GM21390 (cell line): ENCODE measurements around the gene CARS2.
"Not testable (repeated sequence)": the region's sequence is repeated elsewhere in the genome, so short reads cannot be mapped to it uniquely, and the experiment has no call there.

Experiments
- ATAC-seq: cut with Tn5 transposase; IDR thresholded peaks from one replicate; pipeline ENCODE4 v1.9.1; 2021; ENCODE audit not compliant: unreplicated experiment

The CARS2 gene

DNA sequence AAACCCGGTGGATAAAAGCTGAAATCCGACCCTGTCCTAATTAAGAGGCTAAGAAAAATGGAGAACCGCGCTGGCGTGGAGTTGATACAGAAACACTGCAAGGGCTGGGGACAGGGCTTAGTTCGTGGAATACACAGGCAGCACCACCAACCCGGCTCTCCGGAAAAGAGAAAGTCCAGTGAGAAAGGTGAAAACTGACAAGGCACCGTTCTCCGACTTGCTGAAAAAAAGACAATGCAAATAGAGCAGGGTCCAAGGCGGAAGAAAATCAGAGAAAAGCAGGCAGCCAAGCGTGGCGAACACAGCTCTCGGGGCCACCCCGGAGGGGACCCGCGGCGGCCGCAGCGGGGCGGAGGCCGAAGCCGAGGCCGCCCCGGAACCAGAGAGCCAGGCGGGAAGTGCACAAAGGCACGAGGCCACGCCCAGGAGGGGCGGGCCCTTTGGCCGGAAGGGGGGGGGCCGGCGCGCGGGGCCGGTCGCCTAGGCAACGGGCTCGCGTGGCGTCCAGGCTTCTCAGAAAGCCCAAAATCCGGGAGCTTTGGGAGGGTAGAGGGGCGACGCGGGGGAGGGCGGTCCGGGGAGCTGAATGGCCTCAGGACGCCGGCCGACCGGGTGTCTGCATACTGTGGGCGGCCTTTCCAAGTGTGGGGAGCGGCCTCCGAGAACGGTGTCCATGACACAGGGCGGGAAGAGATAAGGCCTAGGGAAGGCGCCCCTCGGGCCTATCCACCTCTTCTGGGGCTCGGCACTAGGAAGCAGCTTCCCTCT is 6.3 kb upstream of the CARS2 start:
- peak; percentile 30 for ATAC-seq

DNA sequence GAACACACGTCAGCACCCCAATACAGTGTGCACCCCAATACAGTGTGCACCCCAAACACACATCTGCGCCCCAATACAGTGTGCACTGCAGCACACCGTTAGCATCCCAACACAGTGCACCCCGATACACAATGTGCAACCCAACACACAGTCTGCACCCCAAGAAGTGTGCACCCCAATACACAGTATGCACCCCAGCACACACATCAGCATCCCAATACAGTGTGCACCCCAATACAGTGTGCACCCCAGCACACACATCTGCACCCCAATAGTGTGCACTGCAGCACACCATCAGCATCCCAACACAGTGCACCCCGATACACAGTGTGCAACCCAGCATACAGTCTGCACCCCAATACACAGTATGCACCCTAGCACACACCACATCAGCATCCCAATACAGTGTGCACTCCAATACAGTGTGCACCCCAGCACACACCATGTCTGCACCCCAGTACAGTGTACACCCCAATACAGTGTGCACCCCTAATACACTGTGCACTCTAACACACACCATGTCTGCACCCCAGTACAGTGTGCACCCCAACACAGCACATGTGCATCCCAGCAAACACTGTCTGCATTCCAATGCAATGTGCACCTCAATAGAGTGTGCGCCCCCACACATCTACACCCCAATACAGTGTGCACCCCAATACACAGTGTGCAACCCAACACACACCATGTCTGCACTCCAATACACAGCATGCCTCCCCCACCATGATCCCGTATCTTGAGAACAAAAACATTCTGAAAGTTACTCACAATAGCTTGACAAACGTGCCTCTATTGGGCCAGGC is 855 bp upstream of the CARS2 start:
- ATAC-seq, result no peak

DNA sequence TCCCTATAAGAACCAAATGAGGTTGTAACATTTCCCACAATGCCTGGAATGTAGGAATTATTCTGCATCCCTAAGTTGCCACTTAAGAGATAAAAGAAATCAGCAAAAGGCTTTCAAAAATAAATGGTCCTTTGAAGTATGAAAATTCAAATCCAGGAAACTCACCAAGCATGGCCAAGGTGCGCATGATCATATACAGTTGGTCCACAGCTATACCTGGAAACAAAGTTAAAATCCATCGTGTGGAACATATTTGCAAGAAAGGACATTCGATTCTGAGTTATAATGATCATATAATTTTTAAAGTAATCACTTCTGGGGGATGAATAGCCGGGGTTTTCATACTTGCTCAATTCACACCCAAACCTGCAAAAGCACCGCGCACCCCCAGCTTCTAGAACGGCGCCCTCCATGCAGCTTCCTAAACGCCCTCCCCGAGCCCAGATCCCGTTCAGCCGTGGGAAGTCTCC is 525 bp downstream of the CARS2 start:
- ATAC-seq, result no peak

GRCh38 chr13:110702591-110703526 is 3.1 kb downstream of the CARS2 start:
- no peak for ATAC-seq

DNA sequence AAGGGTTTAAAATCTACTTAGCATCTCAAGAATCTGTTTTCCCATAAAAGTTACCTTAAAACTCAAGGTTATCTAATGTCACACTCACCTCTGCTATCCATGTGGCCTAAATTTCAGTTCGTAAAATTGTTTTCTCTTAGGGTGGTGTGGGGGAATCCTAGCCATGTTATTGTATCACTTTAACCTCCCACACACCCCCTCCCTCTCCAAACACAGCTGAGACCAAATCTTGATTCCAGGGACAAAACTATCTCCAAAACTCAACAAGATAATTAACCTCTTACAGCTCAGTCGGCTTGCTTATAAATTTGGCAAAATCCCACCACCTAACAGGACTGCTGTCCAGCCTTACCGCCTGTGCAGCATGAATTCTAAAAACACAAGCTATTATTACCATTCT is 3.8 kb downstream of the CARS2 start:
- no peak for ATAC-seq

- not testable (repeated sequence) for ATAC-seq
These were observed 4.9 kb downstream of the CARS2 start for GRCh38 chr13:110701061-110701460.

- no peak for ATAC-seq
These were observed 5.3 kb downstream of the CARS2 start for GRCh38 chr13:110700641-110701040.

DNA sequence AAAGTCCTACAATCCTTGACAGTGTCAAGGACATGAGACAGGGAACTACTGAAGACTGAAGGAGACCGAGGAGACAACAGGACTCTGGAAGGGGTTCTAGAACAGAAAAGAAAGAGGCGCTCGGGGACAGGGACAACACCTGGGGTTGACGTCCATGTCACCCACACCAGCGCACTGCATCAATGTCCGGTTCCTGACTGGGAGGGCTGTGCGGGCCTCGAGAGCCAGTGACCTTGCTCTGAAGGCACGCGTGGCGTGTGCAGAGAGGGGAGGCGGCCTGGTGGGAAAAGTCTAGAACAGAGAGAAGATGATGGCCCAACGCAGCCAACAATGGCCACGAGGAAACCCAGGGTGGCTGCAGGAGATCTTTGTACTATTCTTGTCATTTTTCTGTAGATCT is 5.7 kb downstream of the CARS2 start:
- ATAC-seq, result no peak

DNA sequence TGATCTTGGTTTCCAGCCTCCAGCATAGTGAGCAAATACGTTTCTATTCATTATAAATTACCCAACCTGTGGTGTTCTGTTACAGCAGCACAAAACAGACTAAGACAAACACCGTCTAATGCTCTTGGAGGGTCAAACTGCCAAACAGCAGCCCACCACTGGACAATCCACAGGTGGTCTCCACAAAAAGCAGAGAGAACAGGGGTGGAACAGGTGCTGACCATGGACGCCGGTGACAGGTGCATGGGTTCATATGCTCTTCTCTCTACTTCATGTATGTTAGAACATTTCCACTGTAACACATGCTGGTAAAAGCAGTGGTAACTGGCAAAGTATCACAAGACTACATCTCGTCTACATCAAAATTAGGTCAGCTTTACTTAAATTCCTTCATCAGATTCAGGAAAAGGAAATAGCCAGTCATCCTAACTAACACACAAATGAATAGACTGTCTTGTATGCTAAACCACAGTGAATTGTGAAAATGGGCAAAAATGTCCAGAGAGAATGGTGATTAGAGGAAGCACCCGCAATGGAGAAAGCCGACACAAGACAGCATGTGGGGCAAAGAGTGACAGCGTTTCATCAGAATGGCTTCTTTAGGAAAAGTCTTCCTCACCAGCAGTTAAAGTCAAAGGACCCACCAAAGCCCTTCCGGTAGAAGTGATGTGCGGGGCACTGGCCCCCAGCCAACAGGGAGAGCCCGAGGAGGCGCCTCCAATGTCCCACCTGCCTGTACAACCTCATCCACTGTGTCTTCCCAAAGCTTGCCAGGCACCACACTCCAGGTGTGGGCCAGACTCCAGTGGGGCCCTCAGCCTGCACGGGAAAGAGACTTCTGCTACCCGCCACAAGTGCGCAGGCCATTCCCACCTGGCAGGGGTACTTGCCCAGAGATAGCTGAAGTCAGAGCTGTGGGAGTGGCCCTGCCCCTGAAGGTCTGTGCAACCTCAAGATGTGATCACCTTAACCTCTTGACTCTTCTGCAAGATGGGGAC is 6.5 kb downstream of the CARS2 start:
- no peak for ATAC-seq

DNA sequence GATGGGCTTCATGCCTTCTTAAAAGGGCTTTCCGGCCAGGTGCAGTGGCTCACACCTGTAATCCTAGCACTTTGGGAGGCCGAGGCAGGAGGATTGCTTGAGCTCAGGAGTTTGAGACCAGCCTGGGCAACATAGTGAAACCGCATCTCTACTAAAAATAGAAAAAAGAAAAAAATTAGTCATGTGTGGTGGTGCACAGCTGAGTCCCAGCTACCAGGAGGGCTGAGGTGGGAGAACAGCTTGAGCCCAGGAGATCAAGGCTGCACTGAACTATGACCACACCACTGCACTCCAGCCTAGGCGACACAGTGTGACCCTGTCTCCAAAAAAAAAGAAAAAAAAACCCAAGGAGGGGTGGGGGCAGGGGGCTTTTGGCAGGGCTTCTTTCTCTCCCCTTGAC is 7.2 kb downstream of the CARS2 start:
- peak; percentile 87 for ATAC-seq

- no peak for ATAC-seq
These were observed 8.1 kb downstream of the CARS2 start for GRCh38 chr13:110697842-110698241.

DNA sequence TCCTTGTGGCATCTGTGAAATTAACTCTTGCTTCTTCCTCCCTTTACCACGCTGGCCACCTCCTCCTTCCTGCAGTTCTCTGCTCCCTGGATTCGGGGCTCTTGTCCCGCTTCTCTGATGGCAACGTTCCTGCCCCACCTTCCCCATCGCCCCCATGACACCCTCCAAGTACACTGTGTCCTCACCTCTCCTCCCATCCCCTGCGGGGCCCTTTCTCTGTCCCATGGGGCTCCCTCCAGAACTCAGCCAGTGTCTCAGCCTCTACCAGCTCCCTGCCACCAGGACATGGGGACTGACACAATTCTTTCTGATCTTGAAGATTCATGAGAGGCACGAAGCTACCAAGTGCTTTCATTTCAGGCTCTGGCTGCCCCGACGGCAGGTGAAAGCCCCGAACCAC is 9.1 kb downstream of the CARS2 start:
- ATAC-seq, result no peak

- ATAC-seq, result not testable (repeated sequence)
These were observed 10.1 kb downstream of the CARS2 start for GRCh38 chr13:110695774-110696173.

DNA sequence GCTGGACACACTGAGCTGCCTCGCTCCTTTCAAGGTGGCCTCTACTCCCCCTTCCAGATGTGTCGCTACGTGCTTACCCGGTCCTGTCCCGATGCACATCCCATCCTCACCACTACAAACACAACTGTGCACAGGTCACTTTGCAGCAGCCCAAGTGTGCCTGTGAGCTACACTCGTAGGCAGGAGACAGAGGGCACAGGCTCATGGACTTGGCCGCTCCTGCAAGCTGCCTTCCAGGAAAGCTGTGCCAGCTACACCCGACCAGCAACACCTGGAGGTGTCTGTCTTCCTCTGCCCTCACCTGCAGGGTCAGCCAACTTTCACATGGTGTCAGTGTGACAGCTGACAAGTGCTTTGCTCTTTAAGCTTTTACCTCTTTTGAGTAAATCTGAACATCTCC is 15.4 kb downstream of the CARS2 start:
- no peak for ATAC-seq

- ATAC-seq, result no peak
These were observed 16.2 kb downstream of the CARS2 start for GRCh38 chr13:110689711-110690110.

GRCh38 chr13:110689041-110689440 is 16.9 kb downstream of the CARS2 start:
- ATAC-seq, result no peak

DNA sequence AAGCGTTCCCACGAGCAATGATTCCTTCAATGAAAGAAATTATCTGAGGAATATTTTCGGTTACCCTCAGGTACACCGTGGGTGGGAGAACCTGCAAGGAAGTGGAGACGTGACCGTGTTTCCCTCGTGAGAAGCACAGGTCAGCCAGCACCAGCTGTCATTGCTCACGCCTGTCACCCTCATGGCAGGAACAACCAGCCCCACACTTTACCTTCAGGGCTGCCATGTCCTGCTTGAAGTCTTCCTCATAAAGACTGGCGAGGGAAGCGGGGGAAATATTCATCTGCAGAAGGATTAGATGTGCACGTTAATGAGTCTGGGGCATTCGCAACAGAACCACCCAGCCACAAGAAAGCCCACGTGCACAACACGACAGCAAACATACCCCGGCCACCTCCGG is 18.2 kb downstream of the CARS2 start:
- no peak for ATAC-seq

GRCh38 chr13:110685305-110686020 is 20.5 kb downstream of the CARS2 start:
- no peak for ATAC-seq

- no peak for ATAC-seq
These were observed 21.4 kb downstream of the CARS2 start for GRCh38 chr13:110684388-110685056.
